PC-9 (cell line): ENCODE measurements around the gene ZKSCAN4.

ENCODE experiments used
- CTCF ChIP-seq: fragments of 200-600 bp; sonication (generic); conservative IDR thresholded peaks from 2 replicates; pipeline ENCODE4 v1.6.1; 2017; ENCODE audit warnings: mixed run types, antibody characterized with exemption, mild to moderate bottlenecking, moderate library complexity
- EZH2 ChIP-seq: fragments of 200-600 bp; sonication (generic); IDR thresholded peaks from 2 replicates; pipeline ENCODE4 v1.8.0; 2017; ENCODE audit warnings: antibody characterized with exemption, low read depth

- TF ChIP-seq CTCF (no peak), EZH2 (no peak)
Observed at GRCh38 chr6:28205879-28206278, 46.2 kb downstream of the ZKSCAN4 start.
